ENCODE results near the gene CEND1. TPM values are rescaled to one million over a fixed set of nuclear protein-coding genes. Genes with fewer than 3 reads are reported as not detected.

Gene CEND1
- total RNA-seq, 1 experiment from 2014 or later = 2.7 TPM

DNA sequence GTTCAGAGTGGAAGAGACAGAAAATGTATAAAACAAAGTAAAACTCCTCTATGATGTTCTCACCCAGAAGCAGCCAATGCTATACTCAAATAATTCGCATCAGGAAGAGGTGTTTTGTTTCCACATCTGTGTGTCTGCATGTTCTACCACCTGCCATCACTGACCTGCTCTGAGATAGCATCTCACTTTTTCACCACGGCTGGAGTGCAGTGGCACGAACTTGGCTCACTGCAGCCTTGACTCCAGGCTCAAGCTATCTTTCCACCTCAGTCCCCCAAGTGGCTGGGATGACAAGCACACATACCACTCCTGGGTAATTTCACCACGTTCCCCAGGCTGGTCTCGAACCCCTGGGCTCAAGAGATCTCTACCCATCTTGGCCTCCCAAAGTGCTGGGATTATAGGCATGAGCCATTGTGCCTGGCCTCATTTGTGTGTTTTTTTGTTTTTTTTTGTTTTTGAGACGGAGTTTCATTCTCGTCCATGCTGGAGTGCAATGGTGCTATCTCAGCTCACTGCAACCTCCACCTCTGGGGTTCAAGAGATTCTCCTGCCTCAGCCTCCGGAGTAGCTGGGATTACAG is 28.3 kb downstream of the CEND1 start:
- Mint-ChIP-seq H3K27ac (0 out of 2 replicates have a peak overlapping the region, but pooled peaks have one; percentile 41), H3K36me3 (peaks cover 52% of the 10 kb centered on the region), H3K4me3 (no peak overlapping the region), H3K4me1 (peaks cover 12% of the 10 kb centered on the region), H3K27me3 (ENCODE audit: low read depth) (no peaks in the 10 kb centered on the region), H3K9me3 (no peaks in the 10 kb centered on the region)
- ATAC-seq = no peak
- ChIA-PET CTCF (interaction anchor here (0.6 to 7.1 kb wide), 6 partner anchors 12 to 35 kb away, joined by 3 to 94 read pairs (median 4); partner anchors contain the start of gene TALDO1), POLR2A (interaction anchor here (0.6 kb wide), 1 partner anchor 384 kb away, joined by 4 read pairs; no protein-coding TSS in a partner anchor)
- DNase-seq (ENCODE audit: low spot score) = no peak
- no peak for TF ChIP-seq ZNF121 (CRISPR knock-in tag; IDR thresholded peaks at IDR 0.05)

GRCh38 chr11:760236-760635 is 29.7 kb downstream of the CEND1 start:
- no peak for TF ChIP-seq HMGA2 (CRISPR knock-in tag; IDR thresholded peaks at IDR 0.05)
- TF ChIP-seq RORB (CRISPR knock-in tag; IDR thresholded peaks at IDR 0.05) = no peak
- no peak for TF ChIP-seq USF2 (CRISPR knock-in tag; IDR thresholded peaks at IDR 0.05)
- TF ChIP-seq, protein P1, sequence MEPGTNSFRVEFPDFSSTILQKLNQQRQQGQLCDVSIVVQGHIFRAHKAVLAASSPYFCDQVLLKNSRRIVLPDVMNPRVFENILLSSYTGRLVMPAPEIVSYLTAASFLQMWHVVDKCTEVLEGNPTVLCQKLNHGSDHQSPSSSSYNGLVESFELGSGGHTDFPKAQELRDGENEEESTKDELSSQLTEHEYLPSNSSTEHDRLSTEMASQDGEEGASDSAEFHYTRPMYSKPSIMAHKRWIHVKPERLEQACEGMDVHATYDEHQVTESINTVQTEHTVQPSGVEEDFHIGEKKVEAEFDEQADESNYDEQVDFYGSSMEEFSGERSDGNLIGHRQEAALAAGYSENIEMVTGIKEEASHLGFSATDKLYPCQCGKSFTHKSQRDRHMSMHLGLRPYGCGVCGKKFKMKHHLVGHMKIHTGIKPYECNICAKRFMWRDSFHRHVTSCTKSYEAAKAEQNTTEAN (CRISPR knock-in tag; IDR thresholded peaks at IDR 0.05) = no peak
- no peak for TF ChIP-seq NFATC4 (CRISPR knock-in tag; IDR thresholded peaks at IDR 0.05)
- TF ChIP-seq, protein P2, sequence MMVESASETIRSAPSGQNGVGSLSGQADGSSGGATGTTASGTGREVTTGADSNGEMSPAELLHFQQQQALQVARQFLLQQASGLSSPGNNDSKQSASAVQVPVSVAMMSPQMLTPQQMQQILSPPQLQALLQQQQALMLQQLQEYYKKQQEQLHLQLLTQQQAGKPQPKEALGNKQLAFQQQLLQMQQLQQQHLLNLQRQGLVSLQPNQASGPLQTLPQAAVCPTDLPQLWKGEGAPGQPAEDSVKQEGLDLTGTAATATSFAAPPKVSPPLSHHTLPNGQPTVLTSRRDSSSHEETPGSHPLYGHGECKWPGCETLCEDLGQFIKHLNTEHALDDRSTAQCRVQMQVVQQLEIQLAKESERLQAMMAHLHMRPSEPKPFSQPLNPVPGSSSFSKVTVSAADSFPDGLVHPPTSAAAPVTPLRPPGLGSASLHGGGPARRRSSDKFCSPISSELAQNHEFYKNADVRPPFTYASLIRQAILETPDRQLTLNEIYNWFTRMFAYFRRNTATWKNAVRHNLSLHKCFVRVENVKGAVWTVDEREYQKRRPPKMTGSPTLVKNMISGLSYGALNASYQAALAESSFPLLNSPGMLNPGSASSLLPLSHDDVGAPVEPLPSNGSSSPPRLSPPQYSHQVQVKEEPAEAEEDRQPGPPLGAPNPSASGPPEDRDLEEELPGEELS (CRISPR knock-in tag; IDR thresholded peaks at IDR 0.05) = no peak
- no peak for TF ChIP-seq ZNF121 (CRISPR knock-in tag; IDR thresholded peaks at IDR 0.05)
- TF ChIP-seq TCF7 (CRISPR knock-in tag; IDR thresholded peaks at IDR 0.05; ENCODE audit: low read depth) = no peak
- no peak for TF ChIP-seq FOXJ3 (CRISPR knock-in tag; IDR thresholded peaks at IDR 0.05; ENCODE audit: borderline replicate concordance)
- no peak for TF ChIP-seq EMX1 (CRISPR knock-in tag; IDR thresholded peaks at IDR 0.05)
- TF ChIP-seq ZNF232 (CRISPR knock-in tag; IDR thresholded peaks at IDR 0.05) = no peak
- Mint-ChIP-seq H3K27me3 (ENCODE audit: low read depth) (no peaks in the 10 kb centered on the region), H3K4me3 (no peak overlapping the region), H3K36me3 (peaks cover 57% of the 10 kb centered on the region), H3K27ac (no peak overlapping the region), H3K4me1 (peaks cover 14% of the 10 kb centered on the region), H3K9me3 (no peaks in the 10 kb centered on the region)
- DNase-seq (ENCODE audit: low spot score) (no peak), ATAC-seq (no peak)
- ChIA-PET CTCF (no interaction called here), POLR2A (interaction anchor here (1.2 kb wide), 1 partner anchor 315 kb away, joined by 8 read pairs; no protein-coding TSS in a partner anchor)

- no peaks in the 10 kb centered on the region for H3K9me3 Mint-ChIP-seq
- no peak for DNase-seq (ENCODE audit: low spot score)
- ChIA-PET CTCF (interaction anchor here (0.7 to 0.9 kb wide), 3 partner anchors 10 to 44 kb away, joined by 3 read pairs; no protein-coding TSS in a partner anchor), POLR2A (no interaction called here)
- no peaks in the 10 kb centered on the region for H3K27me3 Mint-ChIP-seq (ENCODE audit: low read depth)
- peak overlapping the region; percentile 52 for H3K4me3 Mint-ChIP-seq
- peaks cover 14% of the 10 kb centered on the region for H3K36me3 Mint-ChIP-seq
- no peak for ATAC-seq
- peaks cover 24% of the 10 kb centered on the region for H3K4me1 Mint-ChIP-seq
- H3K27ac Mint-ChIP-seq = peak overlapping the region; percentile 70
- TF ChIP-seq, protein P2 (CRISPR knock-in tag; IDR thresholded peaks at IDR 0.05) = no peak
- TF ChIP-seq CREB1 (CRISPR knock-in tag; IDR thresholded peaks at IDR 0.05) (no peak), ZNF512 (CRISPR knock-in tag; IDR thresholded peaks at IDR 0.05; ENCODE audit: borderline replicate concordance) (no peak), ZNF425 (CRISPR knock-in tag; conservative IDR thresholded peaks at IDR 0.05) (no peak), TP53 (CRISPR knock-in tag; IDR thresholded peaks at IDR 0.05) (no peak), TEAD1 (CRISPR knock-in tag; IDR thresholded peaks at IDR 0.05) (no peak), OVOL2 (CRISPR knock-in tag; IDR thresholded peaks at IDR 0.05; ENCODE audit: borderline replicate concordance) (no peak)
- TF ChIP-seq, protein P3, sequence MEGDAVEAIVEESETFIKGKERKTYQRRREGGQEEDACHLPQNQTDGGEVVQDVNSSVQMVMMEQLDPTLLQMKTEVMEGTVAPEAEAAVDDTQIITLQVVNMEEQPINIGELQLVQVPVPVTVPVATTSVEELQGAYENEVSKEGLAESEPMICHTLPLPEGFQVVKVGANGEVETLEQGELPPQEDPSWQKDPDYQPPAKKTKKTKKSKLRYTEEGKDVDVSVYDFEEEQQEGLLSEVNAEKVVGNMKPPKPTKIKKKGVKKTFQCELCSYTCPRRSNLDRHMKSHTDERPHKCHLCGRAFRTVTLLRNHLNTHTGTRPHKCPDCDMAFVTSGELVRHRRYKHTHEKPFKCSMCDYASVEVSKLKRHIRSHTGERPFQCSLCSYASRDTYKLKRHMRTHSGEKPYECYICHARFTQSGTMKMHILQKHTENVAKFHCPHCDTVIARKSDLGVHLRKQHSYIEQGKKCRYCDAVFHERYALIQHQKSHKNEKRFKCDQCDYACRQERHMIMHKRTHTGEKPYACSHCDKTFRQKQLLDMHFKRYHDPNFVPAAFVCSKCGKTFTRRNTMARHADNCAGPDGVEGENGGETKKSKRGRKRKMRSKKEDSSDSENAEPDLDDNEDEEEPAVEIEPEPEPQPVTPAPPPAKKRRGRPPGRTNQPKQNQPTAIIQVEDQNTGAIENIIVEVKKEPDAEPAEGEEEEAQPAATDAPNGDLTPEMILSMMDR (IDR thresholded peaks at IDR 0.05) = no peak
Measured at GRCh38 chr11:749731-750130, 40.2 kb downstream of the CEND1 start.

All from WTC11 (cell line).